CD4-positive, alpha-beta T cell treated with Interleukin-15 for 4 hours (primary cell): ENCODE data around the gene HPS1.
"Not testable (repeated sequence)": the region's sequence is repeated elsewhere in the genome, so short reads cannot be mapped to it uniquely, and the experiment has no call there.

ENCODE experiments used
- DNase-seq: peaks from one replicate; pipeline ENCODE4 v3.0.0-alpha.2; 2020; ENCODE audit warnings: low spot score

Gene HPS1

DNA sequence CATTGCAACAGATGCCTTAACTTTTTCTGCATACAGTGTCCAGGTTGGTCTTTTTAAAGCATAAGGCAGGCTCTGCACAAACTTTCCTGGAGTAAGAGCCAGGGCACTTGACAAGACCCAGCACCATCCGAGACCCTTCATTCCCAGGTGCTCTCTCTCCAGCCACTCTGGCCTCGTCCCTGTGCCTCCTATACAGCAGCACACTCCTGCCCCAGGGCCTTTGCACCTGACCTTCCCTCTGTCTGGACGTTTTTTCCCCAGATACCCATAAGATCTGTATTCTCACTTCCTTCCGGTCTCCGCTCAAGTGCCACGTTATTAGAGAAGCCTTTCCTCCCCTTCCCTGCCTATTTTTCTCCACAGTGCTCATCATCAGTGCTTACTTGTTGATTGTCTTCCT is 57.3 kb downstream of the HPS1 start:
- DNase-seq: no peak

DNA sequence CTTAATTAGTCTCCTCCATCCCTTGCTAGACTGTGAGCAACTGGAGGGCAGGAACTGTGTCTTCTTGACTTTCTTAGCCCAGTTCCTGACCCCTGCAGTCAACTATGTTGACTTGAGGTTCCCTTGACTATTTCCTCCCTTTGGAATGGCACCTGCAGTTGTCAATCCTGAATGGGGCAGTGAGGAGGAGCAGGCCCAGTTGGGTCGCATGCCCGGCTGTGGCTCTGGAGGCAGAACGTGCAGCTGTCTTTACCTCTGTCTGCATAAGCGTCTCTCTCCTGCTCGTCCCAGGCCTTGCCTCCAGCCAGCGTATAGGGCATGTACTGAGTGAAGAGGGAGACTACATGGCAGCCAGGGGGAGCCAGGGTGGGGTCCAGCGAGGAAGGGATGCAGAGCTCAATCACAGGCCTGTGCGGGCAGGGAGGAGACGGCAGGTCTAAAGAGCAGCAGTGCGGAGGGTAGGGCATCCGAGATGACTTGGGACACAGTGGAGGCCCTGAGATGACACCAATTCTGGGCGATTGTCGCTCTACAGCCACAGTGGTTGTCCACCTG is 58.6 kb downstream of the HPS1 start:
- no peak for DNase-seq

DNA sequence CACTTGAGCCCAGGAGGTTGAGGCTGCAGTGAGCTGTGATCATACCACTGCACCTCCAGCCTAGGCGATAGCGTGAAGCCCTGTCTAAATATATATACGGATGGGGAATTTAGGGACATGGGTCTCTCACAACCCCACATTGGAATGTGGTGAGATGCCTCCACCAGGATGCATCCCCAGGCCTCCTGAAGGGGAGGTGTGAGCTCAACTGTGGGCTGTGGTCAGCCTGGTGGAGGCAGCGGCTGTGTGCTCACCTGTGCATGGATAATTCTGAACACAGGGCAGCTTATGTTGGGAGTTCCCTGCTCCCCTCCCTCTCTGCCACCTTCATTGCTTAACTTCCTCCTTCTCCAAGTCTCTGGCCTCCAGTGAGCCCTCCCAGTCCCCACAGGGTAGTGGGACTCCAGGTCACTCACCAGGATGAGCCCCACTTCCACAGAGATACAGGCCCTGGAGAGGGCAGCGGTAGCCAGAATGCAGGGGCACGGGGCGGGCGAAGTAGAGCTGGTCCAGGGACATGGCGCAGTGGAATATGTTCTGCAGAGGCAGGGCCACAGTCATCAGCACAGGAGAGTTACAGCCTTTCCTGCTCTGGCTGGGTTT is 62.1 kb downstream of the HPS1 start:
- no peak for DNase-seq

DNA sequence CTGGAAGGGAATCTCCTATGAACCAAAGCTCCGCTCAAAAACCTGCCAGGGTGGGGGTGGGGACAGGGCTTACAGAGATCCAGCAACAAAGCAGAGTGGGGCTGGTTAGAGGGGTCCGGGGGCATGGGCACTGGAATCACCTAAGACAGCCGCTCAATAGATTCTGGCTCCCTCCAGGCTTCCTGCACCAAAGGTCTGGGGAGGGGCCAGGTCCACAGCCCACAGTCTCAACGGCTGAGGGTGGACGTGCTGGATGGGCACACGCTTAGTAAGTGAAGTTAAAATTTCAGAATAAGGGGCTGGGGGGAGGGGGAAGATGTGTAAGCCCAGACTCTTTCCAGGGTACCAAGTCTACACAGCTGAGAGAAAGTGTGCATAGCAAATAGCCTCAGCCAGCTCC is 62.9 kb downstream of the HPS1 start:
- no peak for DNase-seq

DNA sequence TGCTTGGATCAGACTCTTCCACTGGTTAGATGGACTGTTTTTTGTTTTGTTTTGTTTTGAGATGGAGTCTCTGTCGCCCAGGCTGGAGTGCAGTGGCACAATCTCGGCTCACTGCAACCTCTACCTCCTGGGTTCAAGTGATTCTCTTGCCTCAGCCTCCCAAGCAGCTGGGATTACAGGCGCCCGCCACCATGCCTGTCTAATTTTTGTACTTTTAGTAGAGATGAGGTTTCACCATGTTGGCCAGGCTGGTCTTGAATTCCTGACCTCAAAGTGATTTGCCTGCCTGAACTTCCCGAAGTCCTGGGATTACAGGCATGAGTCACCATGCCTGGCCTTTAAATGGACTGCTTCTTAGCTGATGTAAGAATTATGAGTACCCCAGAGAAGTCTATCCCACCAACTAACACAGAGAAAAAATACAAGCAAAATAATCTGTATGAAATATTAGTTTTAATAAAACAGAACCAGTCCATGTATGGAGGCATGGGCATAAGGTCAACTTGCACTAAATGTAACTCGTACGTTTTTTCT is 63.5 kb downstream of the HPS1 start:
- not testable (repeated sequence) for DNase-seq

DNA sequence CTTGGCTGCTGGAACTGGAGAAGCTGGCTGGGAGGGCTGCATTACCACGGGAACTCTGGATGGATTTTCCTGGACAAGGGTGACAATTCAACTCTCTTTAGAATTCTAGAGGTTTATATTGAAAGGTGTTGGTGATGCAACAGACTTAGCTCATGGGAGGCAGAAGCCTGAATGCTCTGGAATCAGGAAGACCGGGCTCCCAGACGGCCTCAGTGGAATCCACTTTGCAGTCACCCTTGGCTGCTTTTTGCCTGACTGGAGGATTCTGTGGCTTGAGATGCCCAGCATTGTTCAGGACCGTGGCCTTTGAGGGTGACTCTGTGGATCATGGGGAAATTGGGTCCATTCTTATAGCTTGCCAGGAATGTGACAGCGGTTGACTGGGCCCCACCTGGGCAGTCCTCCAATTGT is 64.0 kb downstream of the HPS1 start:
- DNase-seq: no peak

DNA sequence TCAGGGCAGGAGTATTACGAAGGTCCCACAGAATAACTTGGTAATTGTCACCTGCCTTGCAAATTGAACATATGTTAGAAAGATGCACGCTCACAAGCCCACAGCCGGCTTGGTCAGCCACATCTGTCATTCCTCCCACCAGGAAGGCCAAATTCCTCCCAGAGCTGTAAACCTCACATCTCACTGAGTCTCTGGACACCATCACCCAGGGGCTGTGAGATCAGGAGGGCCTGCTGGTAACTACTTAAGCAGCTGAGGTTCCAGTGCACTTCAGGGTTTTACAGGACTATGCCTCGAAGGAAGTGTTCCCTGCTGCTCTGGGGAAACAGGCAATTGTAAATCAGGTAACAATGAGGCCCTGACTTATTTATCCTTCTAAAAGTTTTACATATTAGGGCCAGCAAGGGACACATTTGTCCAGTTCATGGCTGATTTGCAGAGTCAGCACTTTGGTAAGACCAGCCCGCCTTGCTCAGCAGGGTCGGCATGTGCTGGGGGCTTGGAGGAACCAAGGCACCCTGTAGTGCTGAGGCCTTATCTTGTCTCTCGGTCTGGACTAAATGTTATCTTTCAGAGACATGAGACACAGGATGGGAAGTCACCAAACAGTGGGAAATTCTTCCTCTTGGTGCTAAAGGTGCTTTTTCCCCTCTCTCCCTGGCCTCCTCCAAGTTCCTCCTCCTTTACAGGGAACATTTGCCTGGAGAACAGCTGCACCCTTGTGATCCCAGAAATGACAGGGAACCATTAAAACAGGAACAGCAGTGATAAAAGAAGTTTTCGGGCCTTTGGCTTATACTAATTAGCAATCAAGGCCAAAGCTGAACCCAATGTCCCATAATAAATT is 66.0 kb downstream of the HPS1 start:
- no peak for DNase-seq

DNA sequence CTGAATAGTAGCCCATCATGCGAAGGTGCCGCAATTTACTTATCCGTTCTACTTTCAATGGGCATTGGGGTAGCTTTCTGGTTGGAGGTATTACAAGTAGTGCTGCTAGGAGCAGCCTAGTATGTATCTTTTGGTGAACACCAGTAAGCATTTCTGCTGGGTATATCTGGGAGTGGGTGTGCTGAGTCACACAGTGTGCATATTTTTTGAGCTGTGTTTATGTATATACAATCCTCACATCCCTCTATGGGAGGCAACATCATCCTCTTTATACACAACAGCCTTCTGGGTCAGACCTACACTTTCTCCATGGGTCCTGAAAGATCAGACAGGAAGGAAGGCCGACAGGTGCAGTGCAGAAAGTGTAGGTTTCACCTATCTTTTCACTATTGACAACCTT is 68.0 kb downstream of the HPS1 start:
- no peak for DNase-seq

DNA sequence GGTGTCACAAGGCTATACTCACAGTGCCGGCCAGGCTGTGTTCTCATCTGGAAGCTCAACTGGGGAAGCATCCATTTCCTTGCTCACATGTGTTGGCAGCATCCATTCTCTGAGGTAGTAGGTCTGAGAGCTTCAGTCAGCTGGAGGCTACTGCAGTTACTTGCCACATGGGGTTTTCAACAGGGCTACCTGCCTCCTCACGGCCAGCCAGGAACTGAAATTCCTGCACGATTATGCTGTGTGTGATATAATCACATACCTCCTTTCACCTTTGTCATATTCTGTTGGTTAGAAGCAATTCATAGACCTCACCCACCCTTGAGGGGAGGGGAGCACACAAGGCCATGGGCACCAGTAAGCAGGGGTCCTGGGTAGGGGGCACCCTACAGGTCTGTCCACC is 69.2 kb downstream of the HPS1 start:
- no peak for DNase-seq

DNA sequence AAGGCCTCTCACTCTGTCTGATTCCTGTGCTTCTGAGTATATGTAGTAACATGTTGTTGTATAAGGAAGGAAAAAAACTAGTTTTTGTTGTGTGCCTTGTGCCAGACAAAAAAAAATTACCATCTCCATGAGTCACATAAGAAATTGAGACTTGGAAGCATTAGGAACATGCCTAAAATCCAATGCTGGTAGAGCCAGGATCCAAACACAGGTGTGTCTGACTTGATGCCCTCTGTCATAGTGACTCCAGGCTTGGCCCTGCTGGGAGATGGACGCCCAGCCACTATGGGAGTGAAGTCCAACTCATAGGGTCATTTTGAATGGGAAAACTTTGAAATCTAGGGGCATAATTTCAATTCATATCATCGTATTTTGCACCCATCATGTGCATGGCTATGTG is 69.7 kb downstream of the HPS1 start:
- no peak for DNase-seq

DNA sequence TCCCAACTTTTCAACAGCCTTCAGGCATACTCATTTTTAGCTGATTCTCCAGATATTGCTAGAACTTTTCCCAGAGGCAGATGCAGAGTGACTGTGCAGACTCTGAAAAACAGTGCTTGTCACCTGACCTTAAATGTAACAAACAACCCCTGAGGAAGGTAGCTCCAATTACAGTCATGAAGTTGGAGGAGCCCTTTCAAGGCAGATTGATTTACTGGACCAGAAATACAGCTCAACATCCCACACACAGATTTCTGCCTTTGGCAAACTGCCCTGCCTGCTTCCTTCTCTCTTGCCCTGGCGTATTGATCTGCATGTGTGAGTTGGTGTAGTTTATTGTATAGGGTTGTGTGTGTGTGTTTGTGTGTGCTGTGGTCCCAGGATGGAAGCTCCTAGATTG is 70.2 kb downstream of the HPS1 start:
- DNase-seq: no peak

DNA sequence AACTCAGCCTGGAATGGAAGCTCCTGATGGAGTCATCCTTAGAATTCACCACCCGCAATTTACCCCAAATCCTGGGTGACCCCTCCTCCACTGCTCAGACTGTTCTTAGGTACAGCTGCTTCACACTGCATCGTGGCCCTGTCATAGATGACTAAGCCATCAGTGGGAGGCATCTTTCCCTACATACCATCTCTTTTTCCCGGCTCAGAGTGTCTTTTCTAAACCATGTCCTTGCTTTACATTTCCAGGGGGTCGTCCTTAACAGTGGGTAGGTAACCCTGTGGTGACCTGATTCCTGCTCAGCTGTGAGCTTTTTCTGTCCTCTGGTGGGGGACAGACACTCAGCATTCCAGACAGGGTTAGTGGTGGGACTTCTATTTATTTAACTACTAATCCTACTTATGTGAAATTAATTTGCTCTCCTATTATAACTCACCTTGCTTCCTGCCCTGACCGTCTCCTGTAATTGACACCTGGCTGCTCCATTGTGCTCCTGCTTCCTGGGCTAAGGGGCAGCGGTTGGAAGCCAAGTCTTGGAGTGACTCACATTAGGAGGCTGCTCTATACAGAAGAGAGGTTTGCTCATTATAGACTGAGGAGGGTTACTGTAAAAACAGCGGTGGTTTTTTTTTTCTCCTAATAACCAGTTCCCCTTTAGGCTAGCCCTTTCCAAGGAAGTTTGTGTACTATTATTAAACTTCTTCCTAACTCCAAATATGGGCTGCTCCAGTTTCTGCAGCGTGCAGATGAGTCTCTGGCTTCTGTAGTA is 72.3 kb downstream of the HPS1 start:
- DNase-seq: no peak

DNA sequence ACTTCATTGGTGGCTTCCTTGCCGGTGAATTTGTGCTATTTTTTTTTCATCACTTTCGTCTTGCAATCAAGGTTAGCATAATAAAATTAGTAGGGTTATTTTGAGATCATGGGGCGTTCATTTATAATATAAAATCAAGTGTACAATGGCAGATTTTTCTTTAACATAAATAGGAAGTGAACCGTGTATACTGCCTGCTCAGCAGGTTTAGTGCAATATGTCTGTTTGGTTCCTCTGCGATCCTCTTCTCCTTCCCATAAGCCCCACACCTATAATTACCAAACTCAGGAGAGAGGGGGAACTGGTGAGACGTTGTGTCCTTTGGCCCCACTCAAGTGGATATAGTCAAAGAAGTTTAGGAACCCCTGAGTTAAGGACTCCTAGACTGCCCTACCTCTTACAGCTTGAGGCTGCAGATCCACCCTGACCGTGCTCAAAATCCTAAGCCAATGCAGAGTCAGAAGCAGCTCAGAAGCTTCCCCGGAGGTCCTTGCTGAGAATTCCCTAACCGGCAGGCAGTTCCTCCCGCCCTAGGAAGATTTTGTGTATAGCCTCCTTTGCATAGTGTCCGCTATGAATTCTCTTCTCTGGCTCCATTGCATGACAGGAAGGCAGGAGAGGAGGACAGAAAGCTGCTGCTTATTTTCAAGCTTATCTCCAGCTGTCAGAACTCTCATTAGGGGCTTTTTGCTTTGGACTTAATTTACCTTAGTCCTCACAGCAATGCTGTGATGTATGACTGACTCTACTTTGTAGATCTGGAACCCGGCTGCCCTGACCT is 73.3 kb downstream of the HPS1 start:
- DNase-seq: no peak

DNA sequence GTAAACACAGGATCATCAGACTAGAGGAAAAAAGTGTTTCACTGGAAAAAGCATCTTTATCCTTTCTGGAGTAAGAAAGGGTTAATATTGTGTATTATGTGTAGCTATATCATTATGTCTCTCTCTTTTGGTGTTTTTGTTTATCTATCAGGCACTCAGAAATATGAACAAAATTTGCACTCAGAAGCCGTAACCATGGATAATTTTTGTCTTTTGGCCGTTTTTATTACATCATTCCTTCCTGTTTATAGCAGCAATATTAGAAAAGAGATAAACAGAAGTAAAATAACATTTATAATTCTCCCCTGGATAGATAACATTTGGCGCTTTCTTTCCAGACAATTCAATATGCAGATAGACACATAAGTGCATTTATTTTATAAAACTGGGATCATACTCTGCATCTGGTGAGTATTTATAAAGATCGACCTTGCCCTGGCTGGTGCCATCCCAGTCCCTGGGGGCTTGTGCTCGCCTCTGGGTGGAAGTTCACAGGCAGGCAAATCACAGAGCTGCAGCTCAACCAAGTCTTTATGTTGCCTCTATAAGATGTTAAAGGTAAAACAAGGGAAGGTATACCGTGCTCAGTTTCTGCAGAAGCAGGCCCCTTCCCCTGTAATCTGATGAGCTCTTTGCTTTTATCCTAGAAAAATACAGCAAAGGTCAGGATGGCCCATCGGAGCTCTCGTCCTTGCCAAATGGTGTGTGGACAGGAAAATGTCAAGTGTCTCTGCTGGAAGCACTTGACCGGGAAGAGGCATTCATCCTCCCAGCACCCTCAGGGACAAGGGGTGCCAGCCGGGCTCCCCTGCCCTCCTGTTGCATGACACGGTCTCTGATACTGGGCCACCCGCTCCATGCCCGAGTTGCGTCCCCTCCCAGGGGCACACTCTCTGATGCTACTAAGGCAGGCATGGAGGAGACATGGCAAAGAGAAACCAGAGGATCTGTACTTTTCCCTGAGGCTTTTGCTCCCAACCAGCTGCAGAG is 75.6 kb downstream of the HPS1 start:
- DNase-seq: no peak

DNA sequence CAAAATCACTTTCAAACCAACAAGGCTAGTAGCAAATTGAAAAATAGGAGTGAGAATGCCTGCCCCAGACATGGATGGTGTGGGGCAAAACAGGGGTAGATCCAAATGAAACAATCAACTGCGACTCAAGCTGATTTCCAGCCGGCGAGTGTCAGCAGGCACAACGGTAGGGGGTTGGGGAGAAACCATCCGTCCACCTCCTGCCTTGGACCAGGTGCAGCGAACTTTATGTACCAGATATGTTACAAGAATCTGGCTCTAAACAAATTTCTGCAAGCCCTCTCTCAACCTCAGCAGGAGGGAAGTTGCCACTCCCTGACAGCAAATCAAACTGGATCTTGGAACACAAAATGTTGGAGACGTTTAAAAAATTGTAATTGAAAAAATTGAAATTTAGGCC is 76.9 kb downstream of the HPS1 start:
- no peak for DNase-seq

DNA sequence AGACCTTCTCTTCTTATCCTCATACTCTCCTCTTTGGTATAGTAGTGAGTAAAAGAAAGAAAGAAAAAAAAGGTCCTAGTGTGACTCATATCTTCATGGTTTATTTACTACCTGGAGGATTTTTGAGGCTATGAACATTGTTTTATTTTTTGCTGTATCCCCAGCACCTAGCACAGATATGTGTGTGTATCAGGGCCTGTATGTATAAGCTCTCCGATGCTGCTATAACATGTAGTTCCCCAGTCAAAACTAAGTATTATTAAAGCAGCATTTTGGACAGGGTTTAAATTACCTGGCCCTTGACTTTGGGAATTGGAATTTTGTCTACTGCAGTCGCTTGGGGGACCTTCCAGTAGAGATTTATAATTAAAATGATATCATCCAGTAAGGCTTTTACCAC is 78.1 kb downstream of the HPS1 start:
- no peak for DNase-seq

DNA sequence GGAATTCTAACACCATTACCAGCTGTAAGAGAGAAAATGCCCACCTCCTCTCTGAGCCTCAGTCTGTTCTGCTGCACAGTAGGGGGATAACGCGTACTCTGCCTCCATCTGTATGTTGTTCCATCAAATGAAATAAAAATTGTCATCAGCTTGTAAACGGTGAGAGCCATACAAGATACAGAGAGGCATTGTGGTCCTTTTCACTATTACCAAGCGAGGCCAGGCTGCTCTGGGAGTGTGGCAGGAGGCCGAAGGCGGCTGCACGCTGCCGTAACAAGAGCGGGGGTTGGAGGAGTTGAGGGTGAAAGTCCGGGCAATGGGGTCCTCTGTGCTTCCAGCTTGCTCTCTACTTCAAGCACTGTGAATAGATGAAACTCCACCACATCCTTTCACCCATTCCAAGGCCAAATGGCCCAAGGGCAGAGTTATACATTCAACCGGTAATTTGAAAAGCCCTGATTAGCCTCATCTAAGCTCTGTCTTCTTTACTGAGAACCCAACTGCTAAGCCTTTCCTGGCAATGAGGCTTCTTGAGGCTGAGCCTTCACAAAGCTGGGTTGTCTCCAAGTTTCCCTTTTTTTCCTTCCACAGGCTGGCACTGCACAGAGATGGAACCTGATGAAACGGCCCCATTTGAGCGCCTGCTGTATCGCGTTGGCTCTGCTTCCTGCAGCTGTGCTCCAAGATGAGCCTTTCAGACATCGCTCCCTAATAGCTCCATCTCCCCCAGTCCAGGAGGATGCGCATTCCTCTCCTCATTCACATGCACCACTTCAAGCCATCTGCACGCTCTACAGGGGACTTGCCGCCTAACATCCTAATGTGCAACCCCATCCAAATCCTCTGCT is 78.9 kb downstream of the HPS1 start:
- DNase-seq: no peak
